SU-DHL-6 (cell line): Measurements from ENCODE around the gene S100A4.
"Not testable (repeated sequence)": the region's sequence is repeated elsewhere in the genome, so short reads cannot be mapped to it uniquely, and the experiment has no call there.

ENCODE experiments used
- H2AFZ ChIP-seq: fragments of 200-600 bp; sonication (generic); 2 replicates; pipeline ENCODE4 v1.6.1; 2014; ENCODE audit warnings: low read depth, mild to moderate bottlenecking, moderate library complexity, mixed read lengths, antibody characterized with exemption, low read length; ENCODE audit not compliant: severe bottlenecking
- H3F3A ChIP-seq: fragments of 200-600 bp; shearing (Covaris generic); 2 replicates; pipeline ENCODE4 v1.6.0; 2016; ENCODE audit warnings: antibody characterized with exemption, mild to moderate bottlenecking; ENCODE audit not compliant: insufficient read depth
- H3K27ac ChIP-seq: fragments of 200-600 bp; sonication (generic); 2 replicates; pipeline ENCODE4 v1.5.1; 2016; ENCODE audit warnings: low read depth, mild to moderate bottlenecking, low read length, moderate library complexity, mixed read lengths
- H3K27me3 ChIP-seq: fragments of 200-600 bp; sonication (generic), shearing (Covaris generic); 2 replicates; pipeline ENCODE4 v1.6.0; 2014; ENCODE audit warnings: mild to moderate bottlenecking, low read length
- H3K36me3 ChIP-seq: fragments of 200-600 bp; sonication (generic); 2 replicates; pipeline ENCODE4 v1.6.1; 2014; ENCODE audit warnings: mild to moderate bottlenecking, low read length, mixed read lengths
- H3K4me2 ChIP-seq: fragments of 300-600, 200-600 bp; shearing (Covaris generic), sonication (generic); 2 replicates; pipeline ENCODE4 v1.6.0; 2014; ENCODE audit warnings: low read length, low read depth, mild to moderate bottlenecking; ENCODE audit not compliant: poor library complexity, severe bottlenecking
- H3K4me3 ChIP-seq: fragments of 200-600 bp; sonication (generic); 2 replicates; pipeline ENCODE4 v1.5.1; 2014; ENCODE audit warnings: antibody characterized with exemption, low read length, mild to moderate bottlenecking, mixed read lengths; ENCODE audit not compliant: insufficient read depth, poor library complexity, severe bottlenecking
- H3K79me2 ChIP-seq: fragments of 200-600 bp; sonication (generic); 2 replicates; pipeline ENCODE4 v1.6.1; 2014; ENCODE audit warnings: mild to moderate bottlenecking, low read length, moderate library complexity; ENCODE audit not compliant: insufficient read depth
- H3K9ac ChIP-seq: fragments of 200-600 bp; sonication (generic); 2 replicates; pipeline ENCODE4 v1.7.0; 2014; ENCODE audit warnings: mild to moderate bottlenecking, low read length
- H3K9me2 ChIP-seq: fragments of 200-600 bp; sonication (generic); replicated peaks from 2 replicates; pipeline ENCODE4 v1.6.1; 2014; ENCODE audit warnings: low read length; ENCODE audit not compliant: insufficient read depth
- H3K9me3 ChIP-seq: fragments of 200-600 bp; sonication (generic); 2 replicates; pipeline ENCODE4 v1.6.1; 2014; ENCODE audit warnings: low read length, mixed read lengths; ENCODE audit not compliant: insufficient read depth
- H4K20me1 ChIP-seq: fragments of 200-600 bp; sonication (generic); 2 replicates; pipeline ENCODE4 v1.6.1; 2014; ENCODE audit warnings: low read depth, mild to moderate bottlenecking, antibody characterized with exemption, low read length, moderate library complexity, mixed read lengths
- CTCF ChIP-seq: fragments of 200-600 bp; sonication (generic); IDR thresholded peaks from one replicate; pipeline ENCODE4 v1.5.1; 2017; ENCODE audit warnings: antibody characterized with exemption, mild to moderate bottlenecking, low read length, moderate library complexity; ENCODE audit not compliant: insufficient read depth, poor library complexity, severe bottlenecking
- EZH2phosphoT487 ChIP-seq: fragments of 200-600 bp; sonication (generic), shearing (Covaris generic); conservative IDR thresholded peaks from 2 replicates; pipeline ENCODE4 v1.6.1; 2018; ENCODE audit warnings: mild to moderate bottlenecking, antibody characterized with exemption, low read length, moderate library complexity, mixed read lengths

The S100A4 gene

GRCh38 chr1:153587314-153587713 lies 41.7 kb upstream of the S100A4 start:
- no peaks in the 10 kb centered on the region for H3K9me2 ChIP-seq
- no peak overlapping the region for H2AFZ ChIP-seq
- H3K27me3 ChIP-seq: no peaks in the 10 kb centered on the region
- no peaks in the 10 kb centered on the region for H3K9me3 ChIP-seq
- TF ChIP-seq CTCF (no peak), EZH2phosphoT487 (no peak)
- no peaks in the 10 kb centered on the region for H3F3A ChIP-seq
- H3K36me3 ChIP-seq: no peaks in the 10 kb centered on the region
- no peak overlapping the region for H3K4me3 ChIP-seq
- no peaks in the 10 kb centered on the region for H4K20me1 ChIP-seq
- H3K79me2 ChIP-seq: no peaks in the 10 kb centered on the region
- no peak overlapping the region for H3K4me2 ChIP-seq
- H3K27ac ChIP-seq: no peak overlapping the region
- H3K9ac ChIP-seq: no peak overlapping the region

DNA sequence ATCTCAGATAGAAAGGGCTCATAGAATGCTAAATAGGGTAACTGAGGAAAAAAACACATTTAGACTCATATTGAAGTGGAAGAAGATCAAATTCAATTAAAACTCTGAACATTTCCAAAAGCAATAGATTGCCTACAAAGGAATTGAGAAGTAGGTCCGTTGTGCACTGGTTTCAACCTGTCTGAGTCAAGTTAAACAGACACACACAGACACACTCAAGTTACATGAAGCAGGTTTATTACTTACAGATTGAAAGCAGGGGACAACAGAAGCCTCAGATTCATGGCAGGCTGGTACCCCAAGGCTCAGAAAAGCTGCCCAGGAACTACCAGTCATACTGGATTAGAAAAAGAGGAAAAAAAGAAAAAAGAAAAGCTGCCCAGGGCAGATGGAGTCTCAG lies 40.7 kb upstream of the S100A4 start:
- Histone ChIP-seq H3K4me2 (no peak overlapping the region), H3F3A (no peaks in the 10 kb centered on the region), H3K4me3 (no peak overlapping the region), H3K9me2 (no peaks in the 10 kb centered on the region), H3K9ac (no peak overlapping the region), H2AFZ (no peak overlapping the region), H3K9me3 (no peaks in the 10 kb centered on the region), H3K27ac (no peak overlapping the region), H3K79me2 (no peaks in the 10 kb centered on the region), H3K36me3 (no peaks in the 10 kb centered on the region), H3K27me3 (no peaks in the 10 kb centered on the region), H4K20me1 (no peaks in the 10 kb centered on the region)
- TF ChIP-seq EZH2phosphoT487 (no peak), CTCF (no peak)

DNA sequence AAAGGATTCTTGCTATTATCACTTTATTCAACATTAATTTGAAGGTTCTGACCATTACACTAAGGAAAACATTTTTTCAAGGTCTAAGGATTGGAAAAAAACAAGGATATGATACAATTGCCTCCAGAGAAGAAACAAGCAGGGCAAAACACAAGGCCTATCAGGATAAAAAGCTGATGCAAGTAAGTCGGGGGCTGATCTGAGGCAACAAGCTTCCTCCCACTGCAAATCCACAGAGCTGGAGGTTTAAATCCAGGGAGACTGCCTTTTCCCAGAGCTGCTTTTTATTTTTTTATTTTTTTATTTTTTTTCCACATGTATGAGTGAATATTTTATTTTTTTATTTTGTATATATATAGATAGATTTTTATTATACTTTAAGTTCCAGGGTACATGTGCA lies 39.4 kb upstream of the S100A4 start:
- H2AFZ ChIP-seq: no peak overlapping the region
- H3K9ac ChIP-seq: no peak overlapping the region
- H3F3A ChIP-seq: no peaks in the 10 kb centered on the region
- no peak overlapping the region for H3K4me3 ChIP-seq
- H3K36me3 ChIP-seq: no peaks in the 10 kb centered on the region
- no peak for TF ChIP-seq CTCF
- no peak for TF ChIP-seq EZH2phosphoT487
- H3K79me2 ChIP-seq: no peaks in the 10 kb centered on the region
- no peaks in the 10 kb centered on the region for H4K20me1 ChIP-seq
- no peaks in the 10 kb centered on the region for H3K27me3 ChIP-seq
- H3K4me2 ChIP-seq: no peak overlapping the region
- H3K27ac ChIP-seq: no peak overlapping the region
- H3K9me3 ChIP-seq: no peaks in the 10 kb centered on the region
- H3K9me2 ChIP-seq: no peaks in the 10 kb centered on the region

- Histone ChIP-seq H3K36me3 (no peaks in the 10 kb centered on the region), H3K27me3 (no peaks in the 10 kb centered on the region), H4K20me1 (no peaks in the 10 kb centered on the region), H3F3A (no peaks in the 10 kb centered on the region), H3K9me3 (no peaks in the 10 kb centered on the region), H3K27ac (no peak overlapping the region), H3K9ac (no peak overlapping the region), H3K4me3 (no peak overlapping the region), H3K79me2 (no peaks in the 10 kb centered on the region), H2AFZ (no peak overlapping the region), H3K4me2 (no peak overlapping the region), H3K9me2 (no peaks in the 10 kb centered on the region)
- no peak for TF ChIP-seq EZH2phosphoT487
- TF ChIP-seq CTCF: no peak
Observed at GRCh38 chr1:153583976-153584375, 38.4 kb upstream of the S100A4 start.

DNA sequence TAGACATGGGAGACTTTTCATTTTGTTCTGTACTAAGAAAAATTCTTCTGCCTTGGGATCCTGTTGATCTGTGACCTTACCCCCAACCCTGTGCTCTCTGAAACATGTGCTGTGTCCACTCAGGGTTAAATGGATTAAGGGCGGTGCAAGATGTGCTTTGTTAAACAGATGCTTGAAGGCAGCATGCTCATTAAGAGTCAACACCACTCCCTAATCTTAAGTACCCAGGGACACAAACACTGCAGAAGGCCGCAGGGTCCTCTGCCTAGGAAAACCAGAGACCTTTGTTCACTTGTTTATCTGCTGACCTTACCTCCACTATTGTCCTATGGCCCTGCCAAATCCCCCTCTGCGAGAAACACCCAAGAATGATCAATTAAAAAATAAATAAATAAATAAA lies 37.9 kb upstream of the S100A4 start:
- not testable (repeated sequence) for H3K27me3 ChIP-seq, H3K27ac ChIP-seq, H3K4me3 ChIP-seq, H3K9me3 ChIP-seq, H3K9ac ChIP-seq, H3K9me2 ChIP-seq, H2AFZ ChIP-seq, H3K36me3 ChIP-seq, H3K79me2 ChIP-seq, H4K20me1 ChIP-seq, H3K4me2 ChIP-seq, H3F3A ChIP-seq
